Measurements from ENCODE around the gene KCNK6.

GRCh38 chr19:38324431-38324830, 4.8 kb downstream of the KCNK6 start:
- TF ChIP-seq CTCF (IDR thresholded peaks at IDR 0.05; ENCODE audit: control extremely low read depth in 1 of 3, insufficient read depth in 1 of 3, low read depth in 1 of 3, low read length in 3 of 3), result no peak
- TF ChIP-seq MAX (IDR thresholded peaks at IDR 0.05), result no peak
- TF ChIP-seq SIN3A (conservative IDR thresholded peaks at IDR 0.05 in 1 of 2, IDR thresholded peaks at IDR 0.05 in 1 of 2; ENCODE audit: low read depth in 1 of 2, low read length in 2 of 2), result no peak
- TF ChIP-seq SRF (IDR thresholded peaks at IDR 0.05; ENCODE audit: low read depth, low read length), result no peak
- no peak for TF ChIP-seq POLR2A (IDR thresholded peaks at IDR 0.05; ENCODE audit: control extremely low read depth in 1 of 2, low read depth in 2 of 2, low read length in 2 of 2)
- no peak for TF ChIP-seq MAFK (IDR thresholded peaks at IDR 0.05; ENCODE audit: low read depth, low read length)
- TF ChIP-seq CBX8 (IDR thresholded peaks at IDR 0.05; ENCODE audit: borderline replicate concordance, low read depth, low read length), result no peak
- TF ChIP-seq HDAC2 (IDR thresholded peaks at IDR 0.05; ENCODE audit: borderline replicate concordance in 1 of 2, low read depth in 2 of 2, low read length in 2 of 2), result no peak
- no peak for TF ChIP-seq POLR2AphosphoS5 (IDR thresholded peaks at IDR 0.05; ENCODE audit: low read depth, low read length)
- TF ChIP-seq BRCA1 (IDR thresholded peaks at IDR 0.05; ENCODE audit: low read depth, low read length), result no peak
- no peak for TF ChIP-seq SUZ12 (IDR thresholded peaks at IDR 0.05; ENCODE audit: low read length)
- TF ChIP-seq EZH2 (IDR thresholded peaks at IDR 0.05; ENCODE audit: low read depth, low read length, severe bottlenecking), result no peak
- TF ChIP-seq USF2 (IDR thresholded peaks at IDR 0.05; ENCODE audit: low read length), result no peak
- no peak for TF ChIP-seq KDM5A (IDR thresholded peaks at IDR 0.05; ENCODE audit: low read length)

All from H1 (cell line).